ENCODE data around the gene ATRNL1. TPM values are rescaled to one million over a fixed set of nuclear protein-coding genes. Genes with fewer than 3 reads are reported as not detected.

ATRNL1 gene
- total RNA-seq, 4 donors from 2014 or later: 4.4 to 18.4 (median 14.4) TPM

- Histone ChIP-seq H3K27ac (no peak overlapping the region), H3K9me3 (no peaks in the 10 kb centered on the region), H3K4me3 (no peak overlapping the region), H3K36me3 (no peaks in the 10 kb centered on the region), H3K4me1 (no peaks in the 10 kb centered on the region), H3K27me3 (no peaks in the 10 kb centered on the region)
- no peak for DNase-seq
- WGBS, 2 donors (ENCODE audit: low coverage in 1 of 2): 71 to 75% methylated on average over 1 of the region's 1 CpG
- TF ChIP-seq CTCF (IDR thresholded peaks at IDR 0.05) (no peak), POLR2A (IDR thresholded peaks at IDR 0.05) (no peak), POLR2AphosphoS5 (IDR thresholded peaks at IDR 0.05) (no peak), EP300 (IDR thresholded peaks at IDR 0.05; ENCODE audit: low read depth) (no peak)
- intact Hi-C loops (cut with DNase I; ENCODE audit: low total_unique reads) (no loop called here), in situ Hi-C loops (cut with MboI; ENCODE audit: low pct_ligation_motif_present in 1 of 4, low pct_unique_long_range_greater_than_20kb in 1 of 4, low sequenced_read_pairs in 3 of 4) (loop anchor here in 2 of 4 donors (25.0 kb wide), 2 partner anchors 231 to 256 kb away; no protein-coding TSS in a partner anchor)
Measured at GRCh38 chr10:115118346-115118745, 25.2 kb downstream of the ATRNL1 start.

DNA sequence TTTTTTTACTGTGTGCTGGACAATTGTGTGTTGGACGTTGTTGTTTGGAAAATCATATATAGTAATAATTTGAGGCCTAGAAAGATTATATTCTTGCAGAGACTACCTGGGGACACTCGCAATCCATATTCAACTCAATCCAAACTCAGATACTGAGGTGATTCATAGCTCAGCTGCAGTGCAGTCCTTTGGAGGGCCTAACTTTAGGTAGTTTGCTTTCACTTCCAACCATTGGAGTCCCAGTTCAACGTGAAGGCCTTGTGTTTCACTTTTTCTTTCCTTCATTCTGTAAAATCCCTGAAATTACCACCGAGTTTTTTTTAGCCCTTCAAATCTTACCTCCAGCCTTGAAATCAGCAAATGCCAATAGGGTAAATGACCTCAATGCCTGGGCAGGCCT, 32.3 kb downstream of the ATRNL1 start:
- intact Hi-C loops (cut with DNase I; ENCODE audit: low total_unique reads): no loop called here
- Histone ChIP-seq H3K27ac (no peak overlapping the region), H3K4me3 (no peak overlapping the region), H3K36me3 (no peaks in the 10 kb centered on the region), H3K9me3 (no peaks in the 10 kb centered on the region), H3K27me3 (no peaks in the 10 kb centered on the region), H3K4me1 (no peaks in the 10 kb centered on the region)
- 65 to 70% methylated on average over 4 of the region's 4 CpGs for WGBS, 2 donors (ENCODE audit: low coverage in 1 of 2)
- in situ Hi-C loops (cut with MboI; ENCODE audit: low pct_ligation_motif_present in 1 of 4, low pct_unique_long_range_greater_than_20kb in 1 of 4, low sequenced_read_pairs in 3 of 4): loop anchor here in 3 of 4 donors (10.0 to 25.0 kb wide), 2 partner anchors 251 to 588 kb away; no protein-coding TSS in a partner anchor
- no peak for TF ChIP-seq POLR2AphosphoS5 (IDR thresholded peaks at IDR 0.05)
- TF ChIP-seq POLR2A (IDR thresholded peaks at IDR 0.05): no peak
- DNase-seq: no peak

DNA sequence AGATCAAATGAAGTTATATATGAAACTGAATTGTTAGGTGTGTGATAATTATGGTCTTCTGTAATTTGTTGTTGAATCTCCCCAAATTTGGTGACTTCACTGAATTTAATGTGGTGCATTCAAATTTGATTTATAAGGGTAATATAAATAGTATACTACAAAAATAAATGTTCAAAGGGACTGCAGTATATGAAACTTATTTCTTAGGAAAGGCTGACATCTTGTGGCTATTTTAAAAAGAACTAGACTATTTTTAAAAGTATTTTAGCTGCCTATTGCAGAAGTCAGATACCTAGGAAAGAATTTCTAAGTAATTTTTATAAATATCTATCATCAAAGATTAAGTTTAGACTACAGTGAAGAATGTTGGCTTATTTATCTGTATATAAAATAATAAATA, 36.6 kb downstream of the ATRNL1 start:
- intact Hi-C loops (cut with DNase I; ENCODE audit: low total_unique reads): loop anchor here (2.0 kb wide), 1 partner anchor 251 kb away; no protein-coding TSS in a partner anchor
- Histone ChIP-seq H3K4me3 (no peak overlapping the region), H3K27ac (no peak overlapping the region), H3K9me3 (no peaks in the 10 kb centered on the region), H3K27me3 (no peaks in the 10 kb centered on the region), H3K4me1 (no peaks in the 10 kb centered on the region), H3K36me3 (no peaks in the 10 kb centered on the region)
- DNase-seq: no peak
- TF ChIP-seq POLR2AphosphoS5 (IDR thresholded peaks at IDR 0.05) (no peak), CTCF (IDR thresholded peaks at IDR 0.05) (peak; percentile 31 to 40 (median 36)), POLR2A (IDR thresholded peaks at IDR 0.05) (no peak), EP300 (IDR thresholded peaks at IDR 0.05; ENCODE audit: low read depth) (no peak)
- in situ Hi-C loops (cut with MboI; ENCODE audit: low pct_ligation_motif_present in 1 of 4, low pct_unique_long_range_greater_than_20kb in 1 of 4, low sequenced_read_pairs in 3 of 4): loop anchor here in 3 of 4 donors (10.0 to 25.0 kb wide), 2 partner anchors 255 to 592 kb away; no protein-coding TSS in a partner anchor

DNA sequence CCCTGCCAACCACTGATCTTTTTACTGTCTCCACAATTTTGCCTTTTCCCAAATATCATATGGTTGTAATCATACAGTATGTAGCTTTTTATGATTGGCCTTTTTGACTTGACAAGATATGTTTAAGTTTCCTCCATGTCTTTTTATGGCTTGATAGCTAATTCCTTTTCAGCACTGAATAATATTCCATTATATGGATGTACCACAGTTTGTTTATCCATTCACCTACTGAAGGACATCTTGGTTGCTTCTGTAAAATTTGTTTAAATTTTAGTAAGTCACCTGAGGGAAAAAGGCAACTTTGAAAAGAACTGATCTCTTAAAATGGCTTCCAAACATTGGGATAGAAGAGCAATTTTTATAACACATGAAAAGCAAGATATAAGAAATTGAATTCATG, 43.5 kb downstream of the ATRNL1 start:
- no peaks in the 10 kb centered on the region for H3K4me1 ChIP-seq
- TF ChIP-seq POLR2AphosphoS5 (IDR thresholded peaks at IDR 0.05): no peak
- TF ChIP-seq EP300 (IDR thresholded peaks at IDR 0.05; ENCODE audit: low read depth): no peak
- no peak for TF ChIP-seq POLR2A (IDR thresholded peaks at IDR 0.05)
- no peak for TF ChIP-seq CTCF (IDR thresholded peaks at IDR 0.05)
- no peaks in the 10 kb centered on the region for H3K9me3 ChIP-seq
- no peak overlapping the region for H3K27ac ChIP-seq
- DNase-seq: no peak
- intact Hi-C loops (cut with DNase I; ENCODE audit: low total_unique reads): no loop called here
- H3K27me3 ChIP-seq: no peaks in the 10 kb centered on the region
- in situ Hi-C loops (cut with MboI; ENCODE audit: low pct_ligation_motif_present in 1 of 4, low pct_unique_long_range_greater_than_20kb in 1 of 4, low sequenced_read_pairs in 3 of 4): loop anchor here in 1 of 4 donors (25.0 kb wide), 1 partner anchor 599 kb away; no protein-coding TSS in a partner anchor
- H3K4me3 ChIP-seq: no peak overlapping the region
- no peaks in the 10 kb centered on the region for H3K36me3 ChIP-seq

- TF ChIP-seq CTCF (IDR thresholded peaks at IDR 0.05) (peak in 1 of 5 experiments; percentile 15), POLR2A (IDR thresholded peaks at IDR 0.05) (no peak)
- Histone ChIP-seq H3K36me3 (no peaks in the 10 kb centered on the region), H3K27me3 (no peaks in the 10 kb centered on the region), H3K4me1 (no peaks in the 10 kb centered on the region), H3K4me3 (no peak overlapping the region), H3K27ac (no peak overlapping the region), H3K9me3 (no peaks in the 10 kb centered on the region)
- in situ Hi-C loops (cut with MboI; ENCODE audit: low pct_ligation_motif_present in 1 of 4, low pct_unique_long_range_greater_than_20kb in 1 of 4, low sequenced_read_pairs in 3 of 4): loop anchor here in 1 of 4 donors (25.0 kb wide), 1 partner anchor 604 kb away; no protein-coding TSS in a partner anchor
- intact Hi-C loops (cut with DNase I; ENCODE audit: low total_unique reads): no loop called here
- DNase-seq: no peak
Measured at GRCh38 chr10:115141254-115141653, 48.1 kb downstream of the ATRNL1 start.
